ENCODE data around the gene SLAIN1.

- TF ChIP-seq, protein P1, sequence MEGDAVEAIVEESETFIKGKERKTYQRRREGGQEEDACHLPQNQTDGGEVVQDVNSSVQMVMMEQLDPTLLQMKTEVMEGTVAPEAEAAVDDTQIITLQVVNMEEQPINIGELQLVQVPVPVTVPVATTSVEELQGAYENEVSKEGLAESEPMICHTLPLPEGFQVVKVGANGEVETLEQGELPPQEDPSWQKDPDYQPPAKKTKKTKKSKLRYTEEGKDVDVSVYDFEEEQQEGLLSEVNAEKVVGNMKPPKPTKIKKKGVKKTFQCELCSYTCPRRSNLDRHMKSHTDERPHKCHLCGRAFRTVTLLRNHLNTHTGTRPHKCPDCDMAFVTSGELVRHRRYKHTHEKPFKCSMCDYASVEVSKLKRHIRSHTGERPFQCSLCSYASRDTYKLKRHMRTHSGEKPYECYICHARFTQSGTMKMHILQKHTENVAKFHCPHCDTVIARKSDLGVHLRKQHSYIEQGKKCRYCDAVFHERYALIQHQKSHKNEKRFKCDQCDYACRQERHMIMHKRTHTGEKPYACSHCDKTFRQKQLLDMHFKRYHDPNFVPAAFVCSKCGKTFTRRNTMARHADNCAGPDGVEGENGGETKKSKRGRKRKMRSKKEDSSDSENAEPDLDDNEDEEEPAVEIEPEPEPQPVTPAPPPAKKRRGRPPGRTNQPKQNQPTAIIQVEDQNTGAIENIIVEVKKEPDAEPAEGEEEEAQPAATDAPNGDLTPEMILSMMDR (IDR thresholded peaks at IDR 0.05; ENCODE audit: low read depth, low read length): no peak
- TF ChIP-seq POLR2A (IDR thresholded peaks at IDR 0.05; ENCODE audit: extremely low read depth, insufficient read length): no peak
These were observed 51.9 kb downstream of the SLAIN1 start for GRCh38 chr13:77749344-77749880.

All from NB4 (cell line).